Measurements from ENCODE around the gene RASSF3. TPM values are rescaled to one million over a fixed set of nuclear protein-coding genes. Genes with fewer than 3 reads are reported as not detected.

The RASSF3 gene
- total RNA-seq, 1 donor from 2014 or later: 31.8 TPM

- Mint-ChIP-seq H3K27me3 (no peaks in the 10 kb centered on the region), H3K4me1 (ENCODE audit: unreplicated experiment) (peaks cover 13% of the 10 kb centered on the region), H3K36me3 (peaks cover 15% of the 10 kb centered on the region), H3K4me3 (no peak overlapping the region), H3K9me3 (no peaks in the 10 kb centered on the region), H3K27ac (no peak overlapping the region)
- TF ChIP-seq, protein P1, sequence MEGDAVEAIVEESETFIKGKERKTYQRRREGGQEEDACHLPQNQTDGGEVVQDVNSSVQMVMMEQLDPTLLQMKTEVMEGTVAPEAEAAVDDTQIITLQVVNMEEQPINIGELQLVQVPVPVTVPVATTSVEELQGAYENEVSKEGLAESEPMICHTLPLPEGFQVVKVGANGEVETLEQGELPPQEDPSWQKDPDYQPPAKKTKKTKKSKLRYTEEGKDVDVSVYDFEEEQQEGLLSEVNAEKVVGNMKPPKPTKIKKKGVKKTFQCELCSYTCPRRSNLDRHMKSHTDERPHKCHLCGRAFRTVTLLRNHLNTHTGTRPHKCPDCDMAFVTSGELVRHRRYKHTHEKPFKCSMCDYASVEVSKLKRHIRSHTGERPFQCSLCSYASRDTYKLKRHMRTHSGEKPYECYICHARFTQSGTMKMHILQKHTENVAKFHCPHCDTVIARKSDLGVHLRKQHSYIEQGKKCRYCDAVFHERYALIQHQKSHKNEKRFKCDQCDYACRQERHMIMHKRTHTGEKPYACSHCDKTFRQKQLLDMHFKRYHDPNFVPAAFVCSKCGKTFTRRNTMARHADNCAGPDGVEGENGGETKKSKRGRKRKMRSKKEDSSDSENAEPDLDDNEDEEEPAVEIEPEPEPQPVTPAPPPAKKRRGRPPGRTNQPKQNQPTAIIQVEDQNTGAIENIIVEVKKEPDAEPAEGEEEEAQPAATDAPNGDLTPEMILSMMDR (conservative IDR thresholded peaks at IDR 0.05): no peak
- no peak for DNase-seq (ENCODE audit: extremely low spot score, unreplicated experiment)
These were observed 99.1 kb downstream of the RASSF3 start for GRCh38 chr12:64709429-64709828.

DNA sequence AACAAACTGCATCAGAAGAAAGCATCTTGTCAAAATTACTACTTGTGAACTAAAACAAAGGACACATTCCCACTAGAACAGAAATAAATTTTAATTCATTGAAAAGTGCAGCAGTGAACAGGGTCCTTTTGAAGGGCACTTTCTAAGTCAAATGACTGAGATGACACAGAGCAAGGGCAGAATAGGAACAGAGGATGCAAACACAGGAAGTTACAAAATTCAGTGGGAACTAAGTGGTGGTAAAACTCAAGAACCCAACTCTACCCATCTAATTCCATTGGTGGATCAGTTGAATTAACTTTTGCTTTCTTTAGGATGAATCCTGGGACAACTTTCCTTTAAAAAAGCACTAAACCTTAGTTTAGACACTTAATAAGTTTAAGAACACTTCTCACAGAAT lies 103.1 kb downstream of the RASSF3 start:
- H3K27ac Mint-ChIP-seq: no peak overlapping the region
- TF ChIP-seq, protein P1 (conservative IDR thresholded peaks at IDR 0.05): no peak
- DNase-seq (ENCODE audit: extremely low spot score, unreplicated experiment): no peak
- peaks cover 39% of the 10 kb centered on the region for H3K36me3 Mint-ChIP-seq
- H3K27me3 Mint-ChIP-seq: no peaks in the 10 kb centered on the region
- H3K4me3 Mint-ChIP-seq: no peak overlapping the region
- no peaks in the 10 kb centered on the region for H3K9me3 Mint-ChIP-seq
- H3K4me1 Mint-ChIP-seq (ENCODE audit: unreplicated experiment): no peaks in the 10 kb centered on the region

DNA sequence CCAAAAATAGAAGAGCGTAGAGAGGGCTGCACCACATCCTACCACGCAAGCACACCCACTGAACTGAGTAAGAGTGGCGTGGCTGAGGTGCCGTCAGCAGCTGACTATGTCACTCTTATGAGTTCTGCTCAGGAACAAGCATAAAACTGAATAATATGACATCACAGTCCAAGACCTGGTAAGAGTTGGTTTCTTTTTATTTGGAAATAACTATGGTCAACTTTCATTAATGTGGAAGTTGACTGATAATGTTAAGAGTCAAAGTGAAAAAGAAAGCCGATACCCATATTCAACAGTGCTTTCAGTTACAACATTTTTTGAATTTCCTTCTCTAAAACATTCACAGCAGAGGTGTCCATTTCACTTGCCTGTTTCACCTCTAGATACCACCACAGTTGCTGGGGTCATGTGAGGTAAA lies 104.3 kb downstream of the RASSF3 start:
- Mint-ChIP-seq H3K9me3 (no peaks in the 10 kb centered on the region), H3K27me3 (no peaks in the 10 kb centered on the region), H3K4me1 (ENCODE audit: unreplicated experiment) (no peaks in the 10 kb centered on the region), H3K27ac (no peak overlapping the region), H3K4me3 (no peak overlapping the region), H3K36me3 (peaks cover 43% of the 10 kb centered on the region)
- TF ChIP-seq, protein P1 (conservative IDR thresholded peaks at IDR 0.05): no peak
- DNase-seq (ENCODE audit: extremely low spot score, unreplicated experiment): no peak

DNA sequence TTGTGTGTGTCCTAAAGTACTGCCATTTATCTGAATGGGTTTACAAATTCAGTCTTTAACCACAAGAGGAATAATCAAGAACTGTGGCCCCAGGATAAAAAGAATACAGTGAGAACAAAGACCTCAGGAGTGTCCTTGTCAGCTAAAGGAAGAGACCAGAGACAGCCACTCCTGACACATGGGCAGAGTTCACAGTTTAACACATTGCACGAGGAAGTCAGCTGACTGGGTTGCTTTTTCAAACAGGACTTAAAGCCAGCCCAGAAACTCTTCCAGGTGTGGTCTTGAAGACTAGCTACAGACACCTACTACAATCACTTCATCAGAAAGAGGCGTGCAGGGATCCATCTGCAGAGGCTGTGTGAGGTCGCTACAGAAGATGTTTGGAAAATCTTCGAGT lies 106.1 kb downstream of the RASSF3 start:
- Mint-ChIP-seq H3K27me3 (no peaks in the 10 kb centered on the region), H3K4me3 (no peak overlapping the region), H3K36me3 (peaks cover 54% of the 10 kb centered on the region), H3K4me1 (ENCODE audit: unreplicated experiment) (no peaks in the 10 kb centered on the region), H3K9me3 (no peaks in the 10 kb centered on the region), H3K27ac (no peak overlapping the region)
- DNase-seq (ENCODE audit: extremely low spot score, unreplicated experiment): no peak
- TF ChIP-seq, protein P1 (conservative IDR thresholded peaks at IDR 0.05): no peak

DNA sequence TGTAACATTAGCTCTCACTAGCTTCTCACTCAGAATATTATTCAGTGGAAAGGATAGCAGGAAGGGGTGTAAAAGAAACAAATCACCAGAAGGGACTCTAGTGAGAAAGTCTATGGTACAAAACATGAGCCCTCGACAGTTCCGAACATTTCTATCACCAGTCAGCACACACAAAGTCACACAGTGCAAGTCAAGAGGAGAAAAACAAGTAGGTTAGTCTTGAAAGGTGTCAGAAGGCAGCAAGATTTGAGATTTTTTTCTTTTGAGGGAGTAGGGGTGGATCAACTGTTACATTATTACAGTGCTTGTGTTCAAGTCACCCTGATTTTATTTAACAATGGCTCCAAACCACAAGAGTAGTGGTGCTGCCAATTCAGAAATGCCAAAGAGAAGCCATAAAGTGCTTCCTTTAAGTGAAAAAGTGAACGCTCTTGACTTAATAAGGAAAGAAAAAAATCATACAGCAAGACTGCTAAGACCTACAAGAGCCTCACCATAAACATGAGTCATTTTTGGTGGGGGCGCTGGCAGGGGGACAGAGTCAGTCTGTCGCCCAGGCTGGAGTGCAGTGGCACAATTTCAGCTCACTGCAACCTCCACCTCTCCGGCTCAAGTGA lies 106.7 kb downstream of the RASSF3 start:
- no peaks in the 10 kb centered on the region for H3K4me1 Mint-ChIP-seq (ENCODE audit: unreplicated experiment)
- DNase-seq (ENCODE audit: extremely low spot score, unreplicated experiment): no peak
- H3K27me3 Mint-ChIP-seq: no peaks in the 10 kb centered on the region
- TF ChIP-seq, protein P1 (conservative IDR thresholded peaks at IDR 0.05): no peak
- H3K36me3 Mint-ChIP-seq: peaks cover 54% of the 10 kb centered on the region
- H3K4me3 Mint-ChIP-seq: no peak overlapping the region
- no peak overlapping the region for H3K27ac Mint-ChIP-seq
- H3K9me3 Mint-ChIP-seq: no peaks in the 10 kb centered on the region

DNA sequence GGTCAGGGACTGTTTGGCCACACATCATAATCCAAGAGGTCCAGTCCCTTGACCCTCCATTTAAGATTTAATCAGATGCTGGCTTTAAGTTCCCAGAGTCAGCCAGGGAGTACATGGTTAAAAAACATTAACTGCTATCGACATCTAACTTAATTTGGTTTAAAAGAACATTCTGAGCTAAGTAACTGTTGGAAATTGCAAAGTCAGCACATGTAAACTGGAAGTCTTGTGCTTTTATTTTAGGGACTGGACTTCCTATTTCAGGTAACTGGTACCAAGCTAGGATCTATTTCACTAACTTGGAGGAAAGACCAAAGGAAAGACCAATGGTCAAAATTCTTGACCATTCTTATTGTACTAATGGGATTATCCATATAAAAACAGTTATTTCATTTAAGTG lies 108.4 kb downstream of the RASSF3 start:
- TF ChIP-seq, protein P1 (conservative IDR thresholded peaks at IDR 0.05): no peak
- H3K27ac Mint-ChIP-seq: no peak overlapping the region
- no peaks in the 10 kb centered on the region for H3K27me3 Mint-ChIP-seq
- H3K9me3 Mint-ChIP-seq: no peaks in the 10 kb centered on the region
- no peak for DNase-seq (ENCODE audit: extremely low spot score, unreplicated experiment)
- peaks cover 52% of the 10 kb centered on the region for H3K36me3 Mint-ChIP-seq
- H3K4me1 Mint-ChIP-seq (ENCODE audit: unreplicated experiment): no peaks in the 10 kb centered on the region
- no peak overlapping the region for H3K4me3 Mint-ChIP-seq
